GM19395 (cell line): ENCODE data around the gene GLI2.

Source experiments
- ATAC-seq: cut with Tn5 transposase; IDR thresholded peaks from one replicate; pipeline ENCODE4 v1.9.1; 2021; ENCODE audit warnings: mild to moderate bottlenecking, moderate library complexity; ENCODE audit not compliant: unreplicated experiment

The GLI2 gene

GRCh38 chr2:120736624-120737339, 1.1 kb downstream of the GLI2 start:
- no peak for ATAC-seq

- ATAC-seq: no peak
Observed at GRCh38 chr2:120737340-120738101, 1.9 kb downstream of the GLI2 start.

GRCh38 chr2:120738117-120738516, 2.4 kb downstream of the GLI2 start:
- no peak for ATAC-seq

- ATAC-seq: no peak
Observed at GRCh38 chr2:120738786-120739437, 3.2 kb downstream of the GLI2 start.

- no peak for ATAC-seq
Observed at GRCh38 chr2:120739438-120740090, 3.9 kb downstream of the GLI2 start.

- ATAC-seq: no peak
Observed at GRCh38 chr2:120740375-120740764, 4.7 kb downstream of the GLI2 start.

GRCh38 chr2:120740765-120741524, 5.3 kb downstream of the GLI2 start:
- no peak for ATAC-seq

GRCh38 chr2:120741571-120742561, 6.2 kb downstream of the GLI2 start:
- no peak for ATAC-seq

GRCh38 chr2:120743657-120744056, 8.0 kb downstream of the GLI2 start:
- no peak for ATAC-seq

- ATAC-seq: no peak
Observed at GRCh38 chr2:120744817-120745216, 9.1 kb downstream of the GLI2 start.

- no peak for ATAC-seq
Observed at GRCh38 chr2:120745420-120746111, 9.9 kb downstream of the GLI2 start.

GRCh38 chr2:120746144-120746543, 10.5 kb downstream of the GLI2 start:
- ATAC-seq: no peak

- ATAC-seq: no peak
Observed at GRCh38 chr2:120747281-120747680, 11.6 kb downstream of the GLI2 start.

- ATAC-seq: no peak
Observed at GRCh38 chr2:120747706-120748105, 12.0 kb downstream of the GLI2 start.

GRCh38 chr2:120748310-120748709, 12.6 kb downstream of the GLI2 start:
- no peak for ATAC-seq

- ATAC-seq: no peak
Observed at GRCh38 chr2:120748741-120749140, 13.1 kb downstream of the GLI2 start.

GRCh38 chr2:120749506-120750431, 14.1 kb downstream of the GLI2 start:
- ATAC-seq: no peak
